Right cardiac atrium (tissue), 5 donors: ENCODE results near the gene CDH4. TPM values are rescaled to one million over a fixed set of nuclear protein-coding genes. Genes with fewer than 3 reads are reported as not detected.

Source experiments
- ATAC-seq, 2 donors: fragments of 200-7000 bp; cut with Tn5 transposase; one replicate each; pipeline versions ENCODE4 v1.8.0 to v1.9.1; 2020; ENCODE audit warnings: moderate library complexity in 2 of 2, mild to moderate bottlenecking in 1 of 2
- DNase-seq, 3 donors: peaks; one replicate each; pipeline ENCODE4 v3.0.0-alpha.2; 2020
- H3K27ac ChIP-seq: one replicate; pipeline ENCODE4 v1.5.1; 2013; ENCODE audit warnings: mild to moderate bottlenecking, low read length, control low read depth, moderate library complexity
- H3K27me3 ChIP-seq: one replicate; pipeline ENCODE4 v1.6.1; 2013; ENCODE audit not compliant: control insufficient read depth, insufficient read depth
- H3K4me1 ChIP-seq: one replicate; pipeline ENCODE4 v1.6.1; 2013; ENCODE audit warnings: low read length; ENCODE audit not compliant: control insufficient read depth, insufficient read depth
- H3K4me3 ChIP-seq: one replicate; pipeline ENCODE4 v1.5.1; 2013; ENCODE audit warnings: low read length, control low read depth
- H3K9me3 ChIP-seq: one replicate; pipeline ENCODE4 v1.6.1; 2013; ENCODE audit warnings: low read length; ENCODE audit not compliant: control insufficient read depth
- WGBS: extraction: QIAGEN DNeasy Blood & Tissue Kit; methylation state at CpG from one replicate; pipeline ENCODE4 v1.1.7; 2013; 5-methylcytosine and 5-hydroxymethylcytosine counted together
- intact Hi-C, 4 donors: fragments of 100-400 bp; cut with DNase I; formaldehyde crosslinking; loops; one replicate each; pipeline versions ENCODE4 v1.11.0 to v1.14.0; 2022 to 2023
- polyA plus RNA-seq: library from polyadenylated mRNA; stranded (reverse); fragments of 200-250 nt; gene quantifications from one replicate; pipeline ENCODE4 v1.2.3, GENCODE V29; 2013
- total RNA-seq, 4 donors: library from RNA; stranded (reverse); fragmentation: NEBNext Ultra II Directional; extraction: Animal tissue kit (Norgen Biotek cat#: 25700); gene quantifications; one replicate each; pipeline ENCODE4 v1.2.1, GENCODE V29; 2021
- donor health status: healthy with polysubstance abuse.
- donor health status: DM: no; HTN: yes; CAD: no.
- donor health status: DM: no; HTN: no; CAD: no.
- donor health status: DM: no; HTN: yes; CAD: no; lungs with severe emphysema.
- donor health status: DM: yes; HTN: yes; CAD: no.

The CDH4 gene
- total and polyA plus RNA-seq, 5 donors: 0.21 to 1.0 (median 0.39) TPM

DNA sequence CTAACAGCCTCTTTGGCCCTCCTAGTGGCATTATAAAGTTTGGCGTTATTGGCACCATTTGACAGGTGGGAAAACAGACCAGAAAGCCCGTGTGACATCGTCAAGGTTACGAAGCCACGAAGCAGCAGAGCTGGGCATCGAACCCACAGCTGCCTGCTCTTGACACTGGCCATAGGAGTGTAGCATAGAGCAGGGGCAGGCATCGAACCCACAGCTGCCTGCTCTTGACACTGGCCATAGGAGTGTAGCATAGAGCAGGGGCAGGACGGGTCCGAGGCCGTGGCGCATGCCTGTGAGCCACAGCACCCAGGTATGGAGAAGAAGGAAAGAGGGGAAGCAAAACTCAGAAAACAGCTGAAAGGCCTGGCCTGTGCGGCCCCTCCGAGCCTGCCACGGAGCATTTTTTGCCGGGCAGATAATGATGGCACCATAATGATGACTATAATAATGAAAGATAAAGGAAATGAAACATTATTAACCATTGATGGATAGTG lies 33.1 kb downstream of the CDH4 start:
- intact Hi-C loops: no loop called here
- Histone ChIP-seq H3K27me3 (no peaks in the 10 kb centered on the region), H3K27ac (no peak overlapping the region), H3K4me1 (peaks cover 3% of the 10 kb centered on the region), H3K9me3 (no peaks in the 10 kb centered on the region), H3K4me3 (no peak overlapping the region)
- no peak for ATAC-seq
- no peak for DNase-seq
- 85% methylated on average over 15 of the region's 15 CpGs for WGBS

DNA sequence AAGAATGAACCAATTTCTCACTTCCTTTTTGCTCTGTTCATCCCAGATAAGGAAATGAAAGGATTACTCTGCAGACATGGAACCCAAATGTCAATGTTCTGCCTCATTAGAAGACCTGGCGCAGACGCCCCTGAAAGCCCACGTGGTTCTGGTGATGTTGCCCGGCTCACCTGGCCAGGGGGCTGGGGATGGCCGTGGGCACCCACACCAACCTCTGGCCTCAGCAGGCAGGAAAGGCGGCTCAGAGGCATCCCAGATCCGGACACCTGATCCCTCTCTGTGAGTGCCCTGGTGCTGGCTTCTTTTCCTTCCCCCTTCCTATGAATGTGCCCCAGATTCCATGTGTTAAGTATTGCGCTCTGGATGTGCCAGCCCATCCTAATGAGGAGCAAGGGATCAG lies 33.6 kb downstream of the CDH4 start:
- ATAC-seq (no peak), DNase-seq (no peak)
- Histone ChIP-seq H3K9me3 (no peaks in the 10 kb centered on the region), H3K27ac (no peak overlapping the region), H3K27me3 (no peaks in the 10 kb centered on the region), H3K4me1 (peaks cover 3% of the 10 kb centered on the region), H3K4me3 (no peak overlapping the region)
- WGBS: 87% methylated on average over 8 of the region's 8 CpGs
- intact Hi-C loops: no loop called here

DNA sequence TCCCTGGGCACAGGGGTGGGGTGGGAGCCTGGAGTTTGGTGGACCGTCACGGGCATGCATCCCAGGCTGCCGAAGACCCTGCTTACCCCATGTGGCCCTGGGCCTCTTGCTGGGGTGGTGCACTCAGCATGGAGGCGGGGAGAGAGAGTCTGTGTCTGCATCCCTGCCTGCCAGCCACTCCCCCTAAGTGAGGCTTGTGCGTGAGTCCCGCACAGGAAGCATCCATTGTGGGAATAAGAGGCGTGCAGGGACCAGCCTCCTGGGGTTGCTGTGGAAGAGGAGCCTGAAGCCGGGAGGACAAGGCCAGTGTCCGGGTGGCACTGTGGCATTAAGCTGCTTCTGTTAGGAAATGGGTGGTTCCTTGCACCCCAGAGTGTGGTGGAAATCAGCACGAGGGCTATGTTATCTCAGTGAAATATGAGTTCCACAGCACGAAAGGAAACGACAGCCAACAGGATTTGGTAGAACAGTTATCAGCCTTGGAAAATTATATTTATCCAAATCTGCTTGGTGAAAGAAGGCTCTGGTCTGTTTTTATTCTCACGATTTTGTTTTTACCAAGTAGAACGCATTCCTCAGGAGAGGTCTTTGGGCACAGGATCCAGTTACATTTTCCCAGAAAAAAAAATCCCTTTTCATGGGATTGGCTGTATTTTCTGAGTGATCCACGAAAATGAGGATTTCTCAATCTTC lies 35.7 kb downstream of the CDH4 start:
- Histone ChIP-seq H3K27me3 (no peaks in the 10 kb centered on the region), H3K27ac (no peak overlapping the region), H3K4me1 (peaks cover 3% of the 10 kb centered on the region), H3K9me3 (no peaks in the 10 kb centered on the region), H3K4me3 (no peak overlapping the region)
- DNase-seq (no peak), ATAC-seq (peak in 1 of 2 donors; percentile 38)
- WGBS: 49% methylated on average over 15 of the region's 15 CpGs
- intact Hi-C loops: no loop called here

DNA sequence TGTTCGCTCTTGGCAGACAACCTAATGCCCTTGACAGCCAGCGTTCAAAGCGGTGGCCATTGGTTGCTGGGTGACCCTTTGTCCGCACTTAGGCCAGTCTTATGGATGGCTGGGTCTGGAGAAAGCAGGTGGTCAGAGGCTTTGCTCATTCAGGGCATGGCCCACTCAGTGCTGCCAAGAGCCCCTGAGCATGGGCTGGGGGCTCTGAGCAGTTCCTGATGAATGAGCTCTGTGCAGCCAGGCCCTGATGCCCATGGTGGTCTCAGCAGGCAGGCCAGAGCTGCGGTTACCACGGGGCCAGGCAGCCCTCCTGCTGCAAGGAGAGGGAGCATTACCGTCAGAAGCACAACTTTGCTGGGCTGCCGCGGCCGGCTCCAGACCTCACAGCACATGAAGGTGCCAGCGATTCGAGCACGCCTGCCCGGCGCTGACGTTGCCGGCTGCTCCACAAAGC lies 36.3 kb downstream of the CDH4 start:
- ATAC-seq: peak in 1 of 2 donors; percentile 33
- Histone ChIP-seq H3K9me3 (no peaks in the 10 kb centered on the region), H3K4me3 (no peak overlapping the region), H3K4me1 (peaks cover 3% of the 10 kb centered on the region), H3K27ac (no peak overlapping the region), H3K27me3 (no peaks in the 10 kb centered on the region)
- WGBS: 81% methylated on average over 17 of the region's 17 CpGs
- peak in 1 of 3 donors; percentile 63 for DNase-seq
- intact Hi-C loops: no loop called here

DNA sequence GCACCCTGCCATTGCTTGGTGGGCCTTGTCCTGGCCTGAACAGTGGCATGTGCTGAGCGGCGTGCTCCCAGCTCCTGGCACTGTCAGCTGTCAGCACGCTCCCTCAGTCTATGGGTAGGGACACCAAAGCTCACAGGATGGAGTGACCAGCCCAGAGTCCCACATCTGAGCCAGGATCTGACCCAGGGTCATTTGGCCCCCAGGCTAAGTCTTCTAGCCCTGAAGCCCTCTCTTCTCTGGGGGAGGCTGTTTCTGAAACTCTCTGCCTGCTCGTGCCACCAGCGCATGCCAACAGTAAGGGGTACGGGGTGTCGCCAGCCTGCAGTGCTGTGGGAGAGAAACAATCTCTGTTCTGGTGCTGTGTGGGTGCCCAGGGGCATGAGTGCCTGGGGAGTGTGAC lies 37.1 kb downstream of the CDH4 start:
- Histone ChIP-seq H3K27ac (no peak overlapping the region), H3K27me3 (no peaks in the 10 kb centered on the region), H3K9me3 (no peaks in the 10 kb centered on the region), H3K4me3 (no peak overlapping the region), H3K4me1 (peaks cover 3% of the 10 kb centered on the region)
- 79% methylated on average over 7 of the region's 7 CpGs for WGBS
- ATAC-seq (no peak), DNase-seq (no peak)
- intact Hi-C loops: no loop called here

DNA sequence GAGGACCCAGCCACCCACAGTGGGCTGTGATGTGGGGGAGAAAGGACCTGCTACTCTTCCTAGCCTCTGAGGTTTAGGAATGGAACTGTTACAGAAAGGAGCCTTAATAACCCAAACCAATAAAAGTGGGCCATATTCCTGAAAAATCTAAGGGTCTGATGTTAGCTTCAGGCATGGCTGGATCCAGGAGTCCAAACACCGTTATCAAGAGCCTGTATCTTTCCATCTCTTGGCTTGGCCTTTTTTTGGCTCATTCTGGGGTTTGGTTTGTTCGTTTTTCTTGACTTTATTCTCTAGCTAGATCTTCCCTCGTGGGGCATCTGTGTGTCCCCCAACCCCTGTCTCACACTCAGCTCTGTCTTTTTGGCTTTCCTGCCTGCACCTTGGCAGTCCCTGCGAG lies 38.7 kb downstream of the CDH4 start:
- Histone ChIP-seq H3K4me3 (no peak overlapping the region), H3K27me3 (no peaks in the 10 kb centered on the region), H3K9me3 (no peaks in the 10 kb centered on the region), H3K27ac (no peak overlapping the region), H3K4me1 (peaks cover 3% of the 10 kb centered on the region)
- intact Hi-C loops: no loop called here
- DNase-seq: no peak
- 78% methylated on average over 4 of the region's 4 CpGs for WGBS
- no peak for ATAC-seq

DNA sequence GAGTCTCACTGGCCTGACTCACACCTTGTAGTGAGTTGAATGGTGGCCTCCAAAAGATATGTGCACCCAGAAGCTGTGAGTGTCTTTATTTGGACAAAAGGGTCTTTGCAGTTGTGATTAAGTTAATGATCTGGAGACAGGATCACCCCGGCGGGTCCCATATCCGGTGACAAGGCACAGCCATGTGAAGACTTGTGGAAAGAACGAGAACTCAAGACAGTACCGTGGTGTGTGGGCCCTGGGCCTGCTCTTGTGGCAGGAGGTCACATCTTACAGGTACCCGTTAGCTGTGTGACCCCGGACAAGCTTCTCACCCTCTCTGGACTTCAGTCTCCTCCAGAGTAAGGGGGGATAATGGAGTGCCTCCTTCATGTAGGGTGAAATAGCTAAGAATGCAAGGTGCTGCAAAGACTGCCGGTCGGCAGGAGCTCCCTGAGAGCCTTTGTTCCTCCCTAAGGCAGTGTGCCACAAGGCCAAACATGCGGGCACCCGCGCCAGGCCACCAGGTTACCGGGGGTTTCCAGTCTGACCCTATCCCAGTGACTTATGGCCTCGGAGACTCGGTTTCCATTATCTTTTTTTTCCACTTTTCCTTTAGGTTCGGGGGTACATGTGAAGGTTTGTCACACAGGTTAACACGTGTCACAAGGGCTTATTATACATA lies 39.2 kb downstream of the CDH4 start:
- no peaks in the 10 kb centered on the region for H3K27me3 ChIP-seq
- H3K27ac ChIP-seq: no peak overlapping the region
- no peaks in the 10 kb centered on the region for H3K9me3 ChIP-seq
- no peak overlapping the region for H3K4me3 ChIP-seq
- 92% methylated on average over 17 of the region's 17 CpGs for WGBS
- intact Hi-C loops: no loop called here
- peaks cover 3% of the 10 kb centered on the region for H3K4me1 ChIP-seq
- DNase-seq (no peak), ATAC-seq (no peak)

DNA sequence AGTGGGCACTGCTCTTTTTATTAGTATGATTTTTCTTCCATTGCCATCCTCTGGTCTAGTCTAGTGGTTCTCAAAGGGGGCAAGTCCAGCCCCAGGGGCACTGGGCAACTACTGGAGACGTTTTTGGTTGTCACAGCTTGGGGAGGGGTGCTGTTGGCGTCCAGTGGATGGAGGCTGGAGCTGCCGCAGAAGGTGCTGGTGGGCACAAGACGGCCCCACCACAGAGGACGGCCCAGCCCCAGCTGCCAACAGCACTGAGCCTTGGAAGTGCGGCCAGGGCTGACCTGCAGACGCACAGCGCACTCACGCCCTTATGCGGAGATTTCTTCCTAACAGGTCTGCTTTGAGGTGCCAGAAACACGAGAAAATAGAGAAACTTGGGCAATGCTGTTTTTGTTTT lies 40.3 kb downstream of the CDH4 start:
- ATAC-seq: no peak
- H3K4me1 ChIP-seq: peaks cover 3% of the 10 kb centered on the region
- no peaks in the 10 kb centered on the region for H3K27me3 ChIP-seq
- no peak for DNase-seq
- no peak overlapping the region for H3K4me3 ChIP-seq
- intact Hi-C loops: no loop called here
- no peak overlapping the region for H3K27ac ChIP-seq
- WGBS: 84% methylated on average over 11 of the region's 11 CpGs
- no peaks in the 10 kb centered on the region for H3K9me3 ChIP-seq

DNA sequence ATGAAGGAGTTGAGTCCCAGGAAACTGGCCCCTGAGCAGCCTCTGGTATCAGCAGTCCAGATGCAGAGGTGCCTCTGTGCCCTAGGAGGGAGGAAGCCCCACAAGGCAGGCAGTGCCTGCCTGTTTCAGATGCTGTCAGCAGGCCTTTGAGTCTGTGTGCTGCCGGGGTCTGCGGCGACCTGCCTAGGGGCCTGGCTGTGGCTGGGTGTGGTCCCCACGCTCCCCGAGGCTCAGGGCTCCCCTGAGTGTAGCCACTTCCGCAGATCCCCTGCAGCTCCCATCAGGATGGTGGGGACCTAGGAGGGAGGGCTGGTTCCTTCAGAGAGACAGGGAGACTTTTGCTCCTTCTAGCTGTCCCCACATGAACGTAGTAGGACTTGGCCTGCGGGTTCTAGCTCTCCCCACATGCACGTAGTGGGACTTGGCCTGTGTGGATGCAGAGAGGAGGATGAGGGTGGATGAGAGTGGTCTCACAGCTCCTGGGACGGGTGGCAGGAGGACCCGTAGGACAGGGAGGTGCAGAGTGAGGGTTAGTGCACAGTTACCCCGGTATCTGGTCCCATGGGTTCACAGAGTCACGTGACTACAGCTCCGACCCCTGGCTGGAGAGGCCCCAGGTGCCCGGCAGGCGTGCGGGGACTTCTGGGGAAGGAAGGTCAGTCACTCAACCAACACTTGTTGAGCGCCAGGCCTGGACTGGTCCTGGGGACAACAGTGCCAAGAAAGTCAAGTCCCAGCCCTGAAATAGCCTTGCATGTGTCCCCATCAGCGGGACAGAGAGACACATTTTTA lies 41.0 kb downstream of the CDH4 start:
- Histone ChIP-seq H3K27ac (no peak overlapping the region), H3K9me3 (no peaks in the 10 kb centered on the region), H3K27me3 (no peaks in the 10 kb centered on the region), H3K4me3 (no peak overlapping the region), H3K4me1 (peaks cover 3% of the 10 kb centered on the region)
- ATAC-seq: peak; percentile 75 to 84
- WGBS: 67% methylated on average over 19 of the region's 19 CpGs
- peak; percentile 31 to 76 (median 75) for DNase-seq
- intact Hi-C loops: no loop called here

DNA sequence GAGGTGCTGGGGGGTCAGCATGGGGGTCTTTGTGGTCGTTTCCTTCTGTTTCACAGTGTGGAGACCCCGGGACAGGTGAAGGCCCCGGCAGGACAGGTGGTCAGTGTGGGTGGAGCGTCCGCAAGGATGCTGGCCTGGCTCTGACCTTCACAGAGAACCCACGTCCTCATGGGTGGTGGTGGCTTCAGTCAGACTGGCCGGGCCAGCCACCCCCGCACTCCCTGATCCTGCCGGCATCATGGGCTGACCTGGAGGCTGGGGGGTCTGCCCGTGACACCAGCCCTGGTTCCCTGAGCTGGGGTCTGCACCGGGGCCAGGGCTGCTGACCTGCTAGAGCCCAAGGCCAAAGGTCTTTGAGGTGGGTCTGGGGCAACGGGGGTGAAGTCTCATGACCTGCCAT lies 41.9 kb downstream of the CDH4 start:
- WGBS: 80% methylated on average over 12 of the region's 12 CpGs
- intact Hi-C loops: no loop called here
- peak in 1 of 2 donors; percentile 10 for ATAC-seq

DNA sequence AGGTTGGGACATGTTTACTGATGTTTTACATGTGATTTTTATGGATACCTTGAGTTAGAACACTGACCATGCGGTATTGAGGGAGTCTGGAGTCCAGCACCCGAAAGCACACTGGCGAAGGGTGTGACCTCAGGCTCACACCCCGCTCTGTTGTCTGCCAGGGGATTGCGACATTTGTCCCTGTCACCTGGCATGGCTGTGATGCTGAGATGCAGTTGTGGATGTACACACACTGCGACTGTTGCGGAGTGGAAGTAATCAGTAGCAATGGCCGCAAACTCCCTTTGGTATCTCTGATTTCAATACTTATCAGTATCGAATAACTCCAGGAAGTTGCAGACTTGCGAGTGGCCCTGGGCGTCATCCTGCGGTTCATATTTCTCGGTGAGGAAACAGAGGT lies 43.2 kb downstream of the CDH4 start:
- ATAC-seq (no peak), DNase-seq (no peak)
- WGBS: 69% methylated on average over 13 of the region's 13 CpGs
- Histone ChIP-seq H3K9me3 (no peaks in the 10 kb centered on the region), H3K4me3 (no peak overlapping the region), H3K27me3 (no peaks in the 10 kb centered on the region), H3K4me1 (no peaks in the 10 kb centered on the region), H3K27ac (no peak overlapping the region)
- intact Hi-C loops: no loop called here

More for the DNA sequence above, 41.9 kb downstream of the CDH4 start:
- Histone ChIP-seq H3K27ac (no peak overlapping the region), H3K9me3 (no peaks in the 10 kb centered on the region), H3K4me3 (no peak overlapping the region), H3K27me3 (no peaks in the 10 kb centered on the region), H3K4me1 (no peaks in the 10 kb centered on the region)
- no peak for DNase-seq
